Central memory CD8-positive, alpha-beta T cell (primary cell): ENCODE measurements around the gene HMGA1.
"Not testable (repeated sequence)": the region's sequence is repeated elsewhere in the genome, so short reads cannot be mapped to it uniquely, and the experiment has no call there.

Experiments used
- ATAC-seq: fragments of 150-1000 bp; cut with Tn5 transposase; replicated peaks from 2 replicates; pipeline ENCODE4 v1.10.0; 2022; ENCODE audit warnings: mild to moderate bottlenecking, moderate FRiP score, moderate number of reproducible peaks; ENCODE audit not compliant: poor library complexity, severe bottlenecking; ENCODE audit errors: extremely low read depth
- DNase-seq, 2 donors: peaks; one replicate each; pipeline ENCODE4 v3.0.0; 2021; ENCODE audit warnings: low spot score in 2 of 2
- H3K27ac Mint-ChIP-seq: one replicate; pipeline ENCODE4 v1.8.0; 2022; ENCODE audit warnings: low read depth, mild to moderate bottlenecking, moderate library complexity, mixed read lengths
- H3K27me3 Mint-ChIP-seq: one replicate; pipeline ENCODE4 v1.8.0; 2022; ENCODE audit warnings: mixed read lengths
- H3K36me3 Mint-ChIP-seq: one replicate; pipeline ENCODE4 v1.8.0; 2022; ENCODE audit warnings: mild to moderate bottlenecking, moderate library complexity, mixed read lengths; ENCODE audit not compliant: insufficient read depth
- H3K4me1 Mint-ChIP-seq: one replicate; pipeline ENCODE4 v1.8.0; 2022; ENCODE audit warnings: mixed read lengths
- H3K4me3 Mint-ChIP-seq: one replicate; pipeline ENCODE4 v1.8.0; 2022; ENCODE audit warnings: mild to moderate bottlenecking, moderate library complexity, mixed read lengths
- H3K9me3 Mint-ChIP-seq: one replicate; pipeline ENCODE4 v1.8.0; 2022; ENCODE audit warnings: mixed read lengths

Gene HMGA1

GRCh38 chr6:34246249-34246562 lies 9.5 kb downstream of the HMGA1 start:
- Mint-ChIP-seq H3K27me3 (no peaks in the 10 kb centered on the region), H3K27ac (no peak overlapping the region), H3K4me1 (peaks cover 62% of the 10 kb centered on the region), H3K9me3 (no peaks in the 10 kb centered on the region), H3K4me3 (no peak overlapping the region), H3K36me3 (peaks cover 35% of the 10 kb centered on the region)
- DNase-seq (no peak), ATAC-seq (no peak)

GRCh38 chr6:34246563-34247391 lies 10.1 kb downstream of the HMGA1 start:
- Mint-ChIP-seq H3K27me3 (no peaks in the 10 kb centered on the region), H3K27ac (no peak overlapping the region), H3K4me3 (peak overlapping the region; percentile 93), H3K9me3 (no peaks in the 10 kb centered on the region), H3K4me1 (peaks cover 57% of the 10 kb centered on the region), H3K36me3 (peaks cover 34% of the 10 kb centered on the region)
- ATAC-seq (no peak), DNase-seq (peak in 1 of 2 donors; percentile 21)

GRCh38 chr6:34247481-34248197 lies 11.0 kb downstream of the HMGA1 start:
- Mint-ChIP-seq H3K27ac (peak overlapping the region; percentile 97), H3K4me1 (peaks cover 51% of the 10 kb centered on the region)

GRCh38 chr6:34248198-34248726 lies 11.6 kb downstream of the HMGA1 start:
- Mint-ChIP-seq H3K27ac (peak overlapping the region; percentile 97), H3K4me1 (peaks cover 44% of the 10 kb centered on the region), H3K36me3 (peaks cover 24% of the 10 kb centered on the region), H3K9me3 (no peaks in the 10 kb centered on the region), H3K27me3 (no peaks in the 10 kb centered on the region), H3K4me3 (peak overlapping the region; percentile 93)
- DNase-seq: no peak
- peak; percentile 9 for ATAC-seq

More at GRCh38 chr6:34247481-34248197, 11.0 kb downstream of the HMGA1 start:
- Mint-ChIP-seq H3K36me3 (peaks cover 29% of the 10 kb centered on the region), H3K9me3 (no peaks in the 10 kb centered on the region), H3K4me3 (peak overlapping the region; percentile 93), H3K27me3 (no peaks in the 10 kb centered on the region)
- DNase-seq (no peak), ATAC-seq (no peak)

GRCh38 chr6:34248727-34249468 lies 12.2 kb downstream of the HMGA1 start, which contains the start of gene SMIM29:
Gene SMIM29 (minus strand): TSS chr6:34249006. CDS start chr6:34247791, 1,215 bp downstream.
- Mint-ChIP-seq H3K27ac (peak within 1 kb of the TSS; percentile 97), H3K4me3 (peak within 1 kb of the TSS; percentile 93), H3K9me3 (no peaks in the 10 kb centered on the region), H3K36me3 (peaks cover 24% of the 10 kb centered on the region), H3K27me3 (no peaks in the 10 kb centered on the region), H3K4me1 (peaks cover 40% of the 10 kb centered on the region)
- DNase-seq (peak; percentile 97 to 98), ATAC-seq (peak; percentile 89)

GRCh38 chr6:34249469-34250261 lies 13.0 kb downstream of the HMGA1 start:
- Mint-ChIP-seq H3K27ac (peak overlapping the region; percentile 97), H3K9me3 (no peaks in the 10 kb centered on the region), H3K27me3 (no peaks in the 10 kb centered on the region), H3K4me3 (peak overlapping the region; percentile 93), H3K36me3 (peaks cover 22% of the 10 kb centered on the region), H3K4me1 (peaks cover 40% of the 10 kb centered on the region)
- DNase-seq (no peak), ATAC-seq (peak; percentile 43)

GRCh38 chr6:34252395-34252794 lies 15.7 kb downstream of the HMGA1 start:
- not testable (repeated sequence) for H3K27ac Mint-ChIP-seq, DNase-seq, H3K27me3 Mint-ChIP-seq, H3K9me3 Mint-ChIP-seq, H3K4me3 Mint-ChIP-seq, ATAC-seq
- Mint-ChIP-seq H3K4me1 (peaks cover 18% of the 10 kb centered on the region), H3K36me3 (peaks cover 13% of the 10 kb centered on the region)

GRCh38 chr6:34259529-34260069 lies 22.9 kb downstream of the HMGA1 start:
- no peak for DNase-seq
- ATAC-seq: no peak
- Mint-ChIP-seq H3K27ac (no peak overlapping the region), H3K27me3 (no peaks in the 10 kb centered on the region), H3K36me3 (peaks cover 2% of the 10 kb centered on the region), H3K4me1 (no peaks in the 10 kb centered on the region), H3K4me3 (no peak overlapping the region), H3K9me3 (no peaks in the 10 kb centered on the region)

GRCh38 chr6:34260576-34261267 lies 24.0 kb downstream of the HMGA1 start:
- H3K36me3 Mint-ChIP-seq: peaks cover 2% of the 10 kb centered on the region
- DNase-seq (no peak), ATAC-seq (no peak)
- H3K4me3 Mint-ChIP-seq: no peak overlapping the region
- H3K4me1 Mint-ChIP-seq: no peaks in the 10 kb centered on the region
- no peaks in the 10 kb centered on the region for H3K27me3 Mint-ChIP-seq
- H3K27ac Mint-ChIP-seq: no peak overlapping the region
- no peaks in the 10 kb centered on the region for H3K9me3 Mint-ChIP-seq

GRCh38 chr6:34263484-34263883 lies 26.8 kb downstream of the HMGA1 start:
- H3K4me3 Mint-ChIP-seq, H3K4me1 Mint-ChIP-seq, DNase-seq, H3K9me3 Mint-ChIP-seq, H3K27me3 Mint-ChIP-seq, ATAC-seq, H3K27ac Mint-ChIP-seq, H3K36me3 Mint-ChIP-seq: not testable (repeated sequence)

- no peak for DNase-seq
- Mint-ChIP-seq H3K27ac (no peak overlapping the region), H3K36me3 (no peaks in the 10 kb centered on the region), H3K4me1 (peaks cover 5% of the 10 kb centered on the region), H3K4me3 (no peak overlapping the region), H3K27me3 (no peaks in the 10 kb centered on the region), H3K9me3 (no peaks in the 10 kb centered on the region)
- no peak for ATAC-seq
These were observed 31.1 kb downstream of the HMGA1 start for GRCh38 chr6:34267746-34268145.
